HG03442 (cell line): ENCODE data around the gene USP9X.
"Not testable (repeated sequence)": the region's sequence is repeated elsewhere in the genome, so short reads cannot be mapped to it uniquely, and the experiment has no call there.

Source experiments
- ATAC-seq: cut with Tn5 transposase; IDR thresholded peaks from one replicate; pipeline ENCODE4 v1.9.1; 2021; ENCODE audit warnings: mild to moderate bottlenecking, moderate library complexity; ENCODE audit not compliant: unreplicated experiment

Gene USP9X

GRCh38 chrX:41276661-41277506 is 191.6 kb downstream of the USP9X start:
- ATAC-seq = no peak

DNA sequence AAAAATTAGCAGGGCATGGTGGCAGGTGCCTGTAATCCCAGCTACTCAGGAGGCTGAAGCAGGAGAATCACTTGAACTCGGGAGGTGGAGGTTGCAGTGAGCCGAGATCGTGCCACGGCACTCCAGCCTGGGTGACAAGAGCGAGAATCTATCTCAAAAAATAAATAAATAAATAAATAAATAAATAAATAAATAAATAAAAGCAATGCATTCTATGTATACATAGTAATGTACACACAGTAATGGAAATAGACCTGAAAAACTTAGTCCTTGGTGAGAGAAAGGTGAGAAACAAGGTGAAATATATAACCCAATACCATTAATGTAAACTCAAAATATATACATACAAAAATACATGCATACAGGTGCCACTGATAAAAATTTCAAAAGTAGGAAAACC is 197.1 kb downstream of the USP9X start:
- not testable (repeated sequence) for ATAC-seq

- ATAC-seq = not testable (repeated sequence)
Observed at GRCh38 chrX:41285928-41286327, 200.7 kb downstream of the USP9X start.
